Measurements from ENCODE around the gene ENTPD2. TPM values are rescaled to one million over a fixed set of nuclear protein-coding genes. Genes with fewer than 3 reads are reported as not detected.

Gene ENTPD2
- total and polyA plus RNA-seq, 2 donors (not counting 1 experiment from before 2014, with no cell fraction given), result not detected

- CTCF ChIA-PET, result interaction anchor here (0.7 to 3.2 kb wide), 4 partner anchors 11 to 250 kb away, joined by 3 to 22 read pairs (median 6); no protein-coding TSS in a partner anchor
- H3K9me3 ChIP-seq (ENCODE audit: control extremely low read depth in 1 of 3, control insufficient read depth in 2 of 3, insufficient read depth in 1 of 3, low read length in 2 of 3), result peaks cover 0 to 39% (median 0%) of the 10 kb centered on the region in 3 donors
- H3K79me2 ChIP-seq (ENCODE audit: control insufficient read depth, insufficient read depth, low read length), result no peaks in the 10 kb centered on the region
- WGBS (ENCODE audit: insufficient coverage), result 47% methylated on average over 70 of the region's 72 CpGs
- POLR2A ChIA-PET, result no interaction called here
- TF ChIP-seq EZH2 (IDR thresholded peaks at IDR 0.05; ENCODE audit: borderline replicate concordance, insufficient read depth, low read depth, low read length, poor library complexity, severe bottlenecking) (no peak), CTCF (IDR thresholded peaks at IDR 0.05) (no peak)
- Mint-ChIP-seq H3K9me3 (ENCODE audit: insufficient read depth) (no peaks in the 10 kb centered on the region), H3K4me3 (no peak overlapping the region), H3K27ac (no peak overlapping the region), H3K4me1 (peaks cover 15% of the 10 kb centered on the region), H3K27me3 (peaks cover 17% of the 10 kb centered on the region)
- ATAC-seq (ENCODE audit: low read depth) (no peak), DNase-seq (no peak)
- H3K4me1 ChIP-seq (ENCODE audit: control insufficient read depth in 2 of 2, insufficient read depth in 2 of 2, low read length in 2 of 2), result peaks cover 38 to 51% of the 10 kb centered on the region in 2 donors
- no peak overlapping the region for H3K4me2 ChIP-seq (replicated peaks; ENCODE audit: low read depth, low read length, poor library complexity, severe bottlenecking)
- no peak overlapping the region for H3K9ac ChIP-seq (ENCODE audit: low read length)
- H3K4me3 ChIP-seq (ENCODE audit: control extremely low read depth in 1 of 5, extremely low read depth in 1 of 5, insufficient read depth in 1 of 5, low read depth in 2 of 5, low read length in 4 of 5), result no peak overlapping the region
- H3K36me3 ChIP-seq (replicated peaks in 1 of 2; ENCODE audit: control extremely low read depth in 1 of 2, control insufficient read depth in 1 of 2, extremely low read depth in 1 of 2, insufficient read depth in 2 of 2, low read length in 1 of 2), result no peaks in the 10 kb centered on the region
- no peak overlapping the region for H3K27ac ChIP-seq (ENCODE audit: low read length in 2 of 2)
- intact Hi-C loops (cut with micrococcal nuclease), result no loop called here
- peaks cover 5% of the 10 kb centered on the region for H4K20me1 ChIP-seq (ENCODE audit: control insufficient read depth, insufficient read depth, low read length, poor library complexity, severe bottlenecking)
- no peak overlapping the region for H2AFZ ChIP-seq (ENCODE audit: insufficient read depth, low read depth, low read length, poor library complexity, severe bottlenecking)
- H3K27me3 ChIP-seq (replicated peaks in 1 of 4; ENCODE audit: control extremely low read depth in 1 of 4, control insufficient read depth in 3 of 4, insufficient read depth in 4 of 4, low read length in 3 of 4), result peaks cover 0 to 92% (median 59%) of the 10 kb centered on the region in 4 experiments
Measured at GRCh38 chr9:137048655-137049543, 5.0 kb downstream of the ENTPD2 start.
